Suprapubic skin (tissue), 4 donors: ENCODE data around the gene PCDHGA7.

Experiments
- EP300 ChIP-seq: sonication (generic); formaldehyde crosslinking; IDR thresholded peaks from one replicate; pipeline ENCODE4 v1.6.1; 2017; ENCODE audit warnings: antibody characterized with exemption
- POLR2AphosphoS5 ChIP-seq, 3 donors: sonication (generic); formaldehyde crosslinking; IDR thresholded peaks; one replicate each; pipeline ENCODE4 v1.6.1; 2017; ENCODE audit warnings: antibody characterized with exemption in 3 of 3
- TF ChIP-seq, protein P1 (sequence below), 2 donors: fragments of 200-600 bp in 1 of 2; fragments of 450-650 bp in 1 of 2; sonication (generic) in 1 of 2; IDR thresholded peaks; one replicate each; pipeline ENCODE4 v1.5.1; 2016 to 2019; ENCODE audit warnings: antibody characterized with exemption in 2 of 2, mild to moderate bottlenecking in 1 of 2, moderate library complexity in 1 of 2

DNA sequence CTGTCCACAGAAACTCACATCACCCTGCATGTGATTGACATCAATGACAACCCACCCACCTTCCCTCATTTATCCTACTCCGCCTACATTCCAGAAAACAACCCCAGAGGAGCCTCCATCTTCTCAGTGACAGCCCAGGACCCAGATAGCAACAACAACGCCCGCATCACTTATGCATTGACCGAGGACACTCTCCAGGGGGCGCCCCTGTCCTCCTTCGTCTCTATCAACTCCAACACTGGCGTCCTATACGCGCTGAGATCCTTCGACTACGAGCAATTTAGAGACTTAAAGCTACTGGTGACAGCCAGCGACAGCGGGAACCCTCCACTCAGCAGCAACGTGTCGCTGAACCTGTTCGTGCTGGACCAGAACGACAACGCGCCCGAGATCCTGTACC lies 37.2 kb upstream of the PCDHGA7 start:
- TF ChIP-seq, protein P1, sequence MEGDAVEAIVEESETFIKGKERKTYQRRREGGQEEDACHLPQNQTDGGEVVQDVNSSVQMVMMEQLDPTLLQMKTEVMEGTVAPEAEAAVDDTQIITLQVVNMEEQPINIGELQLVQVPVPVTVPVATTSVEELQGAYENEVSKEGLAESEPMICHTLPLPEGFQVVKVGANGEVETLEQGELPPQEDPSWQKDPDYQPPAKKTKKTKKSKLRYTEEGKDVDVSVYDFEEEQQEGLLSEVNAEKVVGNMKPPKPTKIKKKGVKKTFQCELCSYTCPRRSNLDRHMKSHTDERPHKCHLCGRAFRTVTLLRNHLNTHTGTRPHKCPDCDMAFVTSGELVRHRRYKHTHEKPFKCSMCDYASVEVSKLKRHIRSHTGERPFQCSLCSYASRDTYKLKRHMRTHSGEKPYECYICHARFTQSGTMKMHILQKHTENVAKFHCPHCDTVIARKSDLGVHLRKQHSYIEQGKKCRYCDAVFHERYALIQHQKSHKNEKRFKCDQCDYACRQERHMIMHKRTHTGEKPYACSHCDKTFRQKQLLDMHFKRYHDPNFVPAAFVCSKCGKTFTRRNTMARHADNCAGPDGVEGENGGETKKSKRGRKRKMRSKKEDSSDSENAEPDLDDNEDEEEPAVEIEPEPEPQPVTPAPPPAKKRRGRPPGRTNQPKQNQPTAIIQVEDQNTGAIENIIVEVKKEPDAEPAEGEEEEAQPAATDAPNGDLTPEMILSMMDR (IDR thresholded peaks at IDR 0.05): no peak
- TF ChIP-seq EP300 (no peak), POLR2AphosphoS5 (IDR thresholded peaks at IDR 0.05) (no peak)
